Right lobe of liver (tissue), 4 donors: ENCODE results near the gene MICU1.

Experiments
- CTCF ChIP-seq, 4 donors: fragments of 200-600 bp in 3 of 4; fragments of 450-650 bp in 1 of 4; IDR thresholded peaks; one replicate each; pipeline versions ENCODE4 v1.5.1 to v1.8.0; 2016 to 2022; ENCODE audit warnings: antibody characterized with exemption in 4 of 4, mild to moderate bottlenecking in 2 of 4
- POLR2A ChIP-seq: fragments of 450-650 bp; IDR thresholded peaks from one replicate; pipeline ENCODE4 v1.6.1; 2017; ENCODE audit warnings: antibody characterized with exemption, mild to moderate bottlenecking
- donor health status: DM: no; HTN: no; CAD: no.
- donor health status: DM: no; HTN: no; CAD: no.
- donor health status: DM: no; HTN: yes; CAD: no.

- TF ChIP-seq CTCF (IDR thresholded peaks at IDR 0.05) (no peak), POLR2A (no peak)
Observed at GRCh38 chr10:72517244-72517643, 108.6 kb downstream of the MICU1 start.
